ENCODE data around the gene FLVCR2.

The FLVCR2 gene

GRCh38 chr14:75558440-75558839 is 20.0 kb upstream of the FLVCR2 start:
- no peak for DNase-seq

DNA sequence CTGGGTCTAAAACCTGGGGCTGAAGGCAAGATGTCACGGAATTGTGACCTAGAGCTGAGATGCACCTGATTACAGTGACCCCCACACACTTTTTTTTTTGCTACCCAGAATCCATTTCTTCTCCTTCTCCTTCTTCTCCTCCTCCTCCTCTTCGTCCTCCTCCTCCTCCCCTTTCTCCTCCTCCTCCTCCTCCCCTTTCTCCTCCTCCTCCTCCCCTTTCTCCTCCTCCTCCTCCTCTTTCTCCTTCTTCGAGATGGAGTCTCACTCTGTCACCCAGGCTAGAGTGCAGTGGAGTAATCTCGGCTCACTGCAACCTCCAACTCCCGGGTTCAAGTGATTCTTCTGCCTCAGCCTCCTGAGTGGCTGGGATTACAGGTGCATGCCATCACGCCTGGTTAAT is 19.4 kb upstream of the FLVCR2 start:
- DNase-seq: no peak

DNA sequence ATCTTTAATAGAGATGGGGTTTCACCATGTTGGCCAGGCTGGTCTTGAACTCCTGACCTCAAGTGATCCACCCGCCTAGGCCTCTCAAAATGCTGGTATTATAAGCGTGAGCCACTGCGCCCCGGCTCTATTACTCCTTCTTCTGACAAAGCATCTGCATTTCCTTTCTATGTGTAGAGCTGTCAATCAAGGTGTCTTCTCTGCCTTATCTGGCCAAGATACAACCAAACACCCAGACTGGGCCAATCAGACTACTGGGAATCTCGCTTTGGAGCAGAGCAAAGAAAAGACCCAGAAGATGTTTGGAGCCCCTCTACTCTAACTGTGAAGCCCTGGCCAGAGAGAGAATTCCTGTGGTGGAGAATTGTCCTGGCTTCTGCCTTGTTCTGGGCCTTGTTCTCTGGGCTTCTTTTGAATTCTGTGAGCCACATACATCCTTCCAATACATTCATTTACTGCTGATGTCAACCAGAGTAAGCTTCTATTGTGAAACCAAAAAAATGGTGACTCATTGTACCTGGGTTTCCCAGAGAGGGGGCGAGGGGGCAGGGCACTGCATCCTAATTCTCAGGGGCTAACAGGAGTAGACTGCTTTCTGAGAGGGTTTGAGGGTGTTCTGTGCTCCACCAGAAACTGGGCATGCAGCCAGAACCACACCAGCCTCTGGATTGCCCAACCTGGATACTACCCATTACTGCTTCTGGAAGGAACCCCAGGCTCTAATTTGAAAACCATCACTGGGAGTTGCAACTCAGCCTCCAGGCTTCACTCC is 18.8 kb upstream of the FLVCR2 start:
- no peak for DNase-seq

DNA sequence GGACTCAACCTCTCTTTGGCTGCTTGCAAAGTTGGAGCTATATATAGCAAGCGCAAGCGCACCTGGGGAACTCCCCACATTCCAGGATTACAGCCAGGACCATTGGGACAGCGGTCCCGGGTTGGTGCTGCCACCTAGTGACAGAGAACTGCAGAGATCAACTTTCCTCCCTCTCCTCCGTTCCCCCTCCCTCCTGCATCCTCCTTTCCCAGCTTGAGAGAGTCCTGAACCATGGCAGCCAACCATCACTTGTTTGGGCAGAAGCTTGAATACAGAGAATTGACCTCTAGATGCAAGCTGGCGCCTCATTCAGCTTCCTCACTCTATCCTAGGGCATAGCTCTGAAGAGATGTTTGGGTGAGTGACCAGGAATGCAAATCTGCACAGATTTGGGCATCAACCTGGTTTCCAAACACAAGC is 17.4 kb upstream of the FLVCR2 start:
- DNase-seq: peak; percentile 15

- no peak for DNase-seq
Measured at GRCh38 chr14:75562089-75562488, 16.3 kb upstream of the FLVCR2 start.

DNA sequence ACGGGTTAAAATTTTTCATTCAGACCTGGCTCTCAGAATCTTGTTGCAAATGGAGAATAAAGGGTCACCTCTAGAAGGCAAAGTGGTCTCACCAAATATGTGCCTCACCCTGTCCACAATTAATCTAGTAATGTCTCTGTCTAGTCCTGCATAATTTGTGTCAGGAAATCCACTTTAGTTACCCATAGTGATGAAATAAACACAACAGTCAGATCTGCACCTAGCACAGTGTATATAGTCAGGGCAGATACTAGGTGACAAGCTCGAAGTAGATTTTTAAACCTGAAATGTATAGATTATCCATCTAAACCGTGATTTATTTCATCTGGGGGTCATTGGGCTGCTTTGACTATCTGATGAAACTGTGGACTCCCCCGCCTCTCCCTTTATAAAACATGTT is 15.9 kb upstream of the FLVCR2 start:
- DNase-seq: no peak

DNA sequence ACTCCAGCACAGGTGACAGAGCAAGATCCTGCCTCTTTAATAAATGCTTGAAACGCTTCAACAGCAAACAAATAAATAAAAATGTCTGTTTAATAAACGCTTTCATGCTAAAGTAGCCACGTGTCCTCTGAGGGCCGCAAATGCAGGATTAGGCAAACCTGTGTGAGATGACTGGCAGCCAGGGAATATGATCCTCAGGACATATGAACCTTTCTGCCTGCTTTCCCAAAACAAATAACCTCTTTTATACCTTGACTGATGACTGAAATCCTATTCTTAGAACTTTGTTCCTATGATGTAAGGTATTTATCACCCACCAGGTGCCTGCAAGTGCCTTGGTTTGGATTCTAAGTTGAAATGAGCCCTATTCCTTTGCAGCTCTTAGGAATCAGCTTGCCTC is 14.5 kb upstream of the FLVCR2 start:
- no peak for DNase-seq

DNA sequence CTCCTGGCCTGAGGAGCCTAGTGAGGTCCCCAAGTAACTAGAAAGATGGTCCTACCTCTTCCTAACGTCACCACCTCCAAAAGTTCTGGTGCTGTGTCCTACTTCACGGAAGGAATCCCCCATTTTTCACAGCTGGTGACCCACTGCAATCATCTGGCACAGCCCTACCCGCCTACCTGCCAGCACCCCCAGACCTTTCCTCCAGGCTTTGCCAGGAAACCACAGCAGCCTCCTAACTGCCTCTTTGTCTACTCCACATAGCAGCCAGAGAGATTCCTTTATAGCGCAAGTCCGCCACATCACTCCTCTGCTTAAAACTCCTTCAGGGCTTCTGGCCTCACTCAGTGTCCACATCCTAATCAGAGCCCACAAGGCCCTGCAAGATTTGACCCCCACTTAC is 13.4 kb upstream of the FLVCR2 start:
- DNase-seq: no peak

GRCh38 chr14:75566321-75566720 is 12.1 kb upstream of the FLVCR2 start:
- DNase-seq: no peak

DNA sequence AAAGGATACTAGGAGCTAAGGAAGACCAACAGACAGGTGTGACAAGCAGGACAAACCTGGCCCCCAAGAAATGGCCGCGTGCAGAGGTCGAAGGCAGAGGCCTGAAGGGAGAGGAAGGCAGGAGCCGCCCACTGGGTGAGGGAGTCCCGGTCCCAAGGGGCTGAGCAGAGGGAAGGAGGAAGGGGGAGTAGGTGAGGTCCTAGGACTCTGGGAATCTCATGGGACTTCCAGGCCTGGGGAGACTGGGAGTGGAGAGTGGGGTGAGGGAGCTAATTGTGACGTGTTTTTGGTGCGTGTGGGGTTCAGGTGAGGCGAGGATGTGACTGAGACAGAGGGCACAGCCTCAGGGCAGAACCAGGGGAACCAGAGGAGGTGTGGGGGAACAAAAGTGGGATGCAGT is 11.7 kb upstream of the FLVCR2 start:
- no peak for DNase-seq

DNA sequence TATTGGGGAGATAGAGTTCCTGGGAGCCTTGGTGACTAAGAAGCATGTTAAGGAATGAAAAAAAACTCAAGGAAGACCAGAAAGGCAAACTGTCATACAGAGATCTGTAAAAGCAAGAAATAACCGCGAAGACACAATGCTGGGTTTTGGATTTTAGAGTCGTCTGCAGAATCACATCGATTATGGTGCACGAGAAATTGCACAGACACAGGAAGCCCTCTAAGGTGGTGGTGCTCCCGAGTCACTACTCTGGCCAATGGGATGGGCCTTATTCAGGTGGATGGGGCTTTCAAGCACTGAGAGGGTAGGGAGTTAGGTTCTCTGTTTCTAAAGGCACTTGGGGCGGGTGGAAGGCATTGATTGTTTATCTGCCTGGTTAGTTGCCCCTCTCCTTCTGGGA is 10.3 kb upstream of the FLVCR2 start:
- no peak for DNase-seq

DNA sequence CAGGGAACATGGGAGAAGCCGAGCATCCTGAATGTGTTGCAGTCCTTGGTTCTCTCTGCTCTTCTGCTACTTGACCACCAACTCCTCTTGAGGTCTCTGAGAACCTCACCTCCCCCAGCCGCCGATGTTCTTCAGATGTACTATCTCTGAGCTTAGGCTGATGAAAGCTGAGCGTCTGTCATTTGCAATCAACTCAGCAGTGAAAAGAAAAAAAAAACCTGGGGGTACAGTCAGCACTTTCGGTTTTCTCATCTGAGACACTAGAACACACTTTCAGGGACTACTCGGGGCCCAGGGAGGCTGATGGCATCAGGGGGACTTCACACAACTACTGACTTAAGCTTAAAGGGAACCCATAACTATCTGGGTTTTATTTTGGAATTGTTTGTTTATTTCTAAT is 9.6 kb upstream of the FLVCR2 start:
- DNase-seq: no peak

GRCh38 chr14:75570797-75571196 is 7.6 kb upstream of the FLVCR2 start:
- DNase-seq: no peak

DNA sequence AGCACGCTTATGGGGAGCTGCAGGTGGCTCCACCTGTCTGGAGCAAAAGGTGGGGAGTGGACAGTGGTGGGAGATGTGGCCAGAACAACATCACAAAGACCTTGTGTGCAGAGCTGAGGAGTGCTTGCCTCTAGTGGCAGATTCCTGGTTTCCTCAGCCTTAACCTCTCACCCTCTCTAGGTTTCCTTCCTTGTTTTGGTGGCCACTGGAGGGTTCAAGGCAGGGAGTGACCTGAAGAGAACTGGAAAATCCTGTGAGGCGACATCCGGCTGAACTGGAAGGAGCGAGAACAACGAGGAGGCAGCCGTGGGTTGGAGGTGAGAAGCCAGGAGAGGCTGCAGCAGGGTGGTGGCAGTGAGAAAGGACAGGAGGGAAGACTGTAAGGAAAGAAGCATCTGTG is 6.3 kb upstream of the FLVCR2 start:
- DNase-seq: no peak

- DNase-seq: no peak
Measured at GRCh38 chr14:75577090-75577489, 1.3 kb upstream of the FLVCR2 start.

- peak; percentile 31 for DNase-seq
Measured at GRCh38 chr14:75577729-75578101, 705 bp upstream of the FLVCR2 start.

DNA sequence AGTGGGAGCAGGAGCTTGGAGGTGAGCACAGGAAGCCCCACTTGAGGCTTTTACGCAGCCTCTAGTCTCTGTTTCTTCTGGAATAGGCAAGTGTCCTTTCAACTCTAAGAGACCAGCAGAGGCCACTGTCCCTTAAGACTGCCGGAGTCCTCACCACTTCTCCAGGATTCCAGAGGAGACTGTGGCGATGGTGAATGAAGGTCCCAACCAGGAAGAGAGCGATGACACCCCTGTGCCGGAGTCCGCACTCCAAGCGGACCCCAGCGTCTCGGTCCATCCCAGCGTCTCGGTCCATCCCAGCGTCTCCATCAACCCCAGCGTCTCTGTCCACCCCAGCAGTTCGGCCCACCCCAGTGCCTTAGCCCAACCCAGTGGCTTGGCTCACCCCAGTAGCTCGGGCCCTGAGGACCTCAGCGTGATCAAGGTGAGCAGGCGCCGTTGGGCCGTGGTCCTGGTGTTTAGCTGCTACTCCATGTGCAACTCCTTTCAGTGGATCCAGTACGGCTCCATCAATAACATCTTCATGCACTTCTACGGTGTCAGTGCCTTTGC is 442 bp downstream of the FLVCR2 start:
- DNase-seq: no peak

DNA sequence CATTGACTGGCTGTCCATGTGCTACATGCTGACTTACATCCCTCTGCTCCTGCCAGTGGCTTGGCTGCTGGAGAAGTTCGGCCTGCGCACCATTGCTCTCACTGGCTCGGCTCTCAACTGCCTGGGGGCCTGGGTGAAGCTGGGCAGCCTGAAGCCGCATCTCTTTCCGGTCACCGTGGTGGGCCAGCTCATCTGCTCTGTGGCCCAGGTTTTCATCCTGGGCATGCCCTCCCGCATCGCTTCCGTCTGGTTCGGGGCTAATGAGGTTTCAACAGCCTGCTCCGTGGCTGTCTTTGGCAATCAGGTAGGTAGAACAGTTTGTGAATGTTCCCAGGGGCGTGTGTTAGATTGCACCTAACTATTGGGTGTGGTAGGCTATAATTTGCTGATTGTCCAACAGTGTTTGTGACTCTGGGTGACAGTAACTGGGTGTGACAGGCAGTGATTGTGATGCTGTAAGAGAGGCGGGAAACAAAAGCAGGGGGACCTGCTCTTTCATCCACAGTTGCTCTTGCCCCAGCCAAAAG is 981 bp downstream of the FLVCR2 start:
- no peak for DNase-seq

- no peak for DNase-seq
Measured at GRCh38 chr14:75579882-75580281, 1.5 kb downstream of the FLVCR2 start.

DNA sequence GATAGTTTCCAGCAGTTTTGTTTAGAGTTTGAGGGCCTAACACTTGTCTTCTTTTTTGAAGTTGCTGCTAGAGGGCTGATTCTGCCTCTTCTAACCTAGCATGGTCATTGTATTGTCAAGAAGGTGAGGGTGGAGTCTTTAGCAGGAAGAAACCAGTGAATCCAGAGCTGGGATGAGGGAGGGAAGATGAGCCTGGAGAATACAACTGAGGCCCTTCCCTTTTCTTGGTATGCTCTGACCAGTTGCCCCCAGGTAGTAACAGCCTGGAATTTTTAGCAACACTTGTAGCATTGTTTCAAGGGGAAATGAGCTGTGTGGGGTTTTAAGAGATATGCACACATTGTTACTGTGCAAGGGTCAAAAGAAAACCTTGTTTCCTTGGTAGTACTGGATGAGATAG is 9.0 kb downstream of the FLVCR2 start:
- DNase-seq: no peak

DNA sequence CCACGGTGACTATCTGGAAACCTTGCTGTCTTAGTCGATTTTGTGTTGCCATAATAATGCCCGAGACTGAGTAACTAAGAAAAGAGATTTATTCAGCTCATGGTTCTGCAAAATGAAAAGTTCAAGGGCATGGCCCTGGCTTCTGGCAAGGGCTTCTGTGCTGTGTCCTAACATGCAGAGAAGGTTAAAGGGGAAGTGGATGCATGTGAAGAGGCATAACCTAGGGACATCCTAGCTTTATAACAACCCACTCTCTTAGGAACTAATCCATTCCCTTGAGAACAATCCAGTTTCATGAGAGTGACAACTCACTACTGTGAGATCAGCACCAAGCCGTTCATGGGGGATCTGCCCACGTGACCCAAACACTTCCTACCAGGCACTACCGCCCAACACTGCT is 11.5 kb downstream of the FLVCR2 start:
- no peak for DNase-seq

DNA sequence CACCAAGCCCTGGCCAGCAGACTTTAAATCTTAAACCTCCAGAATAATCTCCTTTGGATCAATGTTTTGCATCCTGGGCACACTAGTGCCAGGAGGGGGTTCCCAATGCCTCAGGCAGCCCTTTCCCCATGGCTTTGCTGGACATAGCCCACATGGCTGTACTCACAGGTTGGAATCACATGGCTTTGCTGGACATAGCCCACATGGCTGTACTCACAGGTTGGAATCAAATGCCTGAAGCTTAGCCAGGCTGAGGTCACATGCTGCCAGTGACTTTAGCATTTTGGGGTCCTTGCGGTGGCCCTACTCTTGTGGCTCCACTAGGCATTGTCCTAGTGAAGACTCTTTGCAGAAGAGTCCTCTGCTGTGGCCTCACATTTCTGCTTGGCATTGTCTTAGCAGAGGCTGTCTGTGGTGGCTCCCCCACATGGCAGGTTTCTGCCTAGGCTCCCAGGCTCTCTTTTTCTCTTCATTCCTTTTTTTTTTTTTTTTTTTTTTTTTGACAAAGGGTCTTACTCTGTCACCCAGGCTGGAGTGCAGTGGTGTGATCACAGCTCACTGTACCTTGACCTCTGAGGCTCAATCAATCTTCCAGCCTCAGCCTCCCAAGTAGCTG is 13.0 kb downstream of the FLVCR2 start:
- no peak for DNase-seq

DNA sequence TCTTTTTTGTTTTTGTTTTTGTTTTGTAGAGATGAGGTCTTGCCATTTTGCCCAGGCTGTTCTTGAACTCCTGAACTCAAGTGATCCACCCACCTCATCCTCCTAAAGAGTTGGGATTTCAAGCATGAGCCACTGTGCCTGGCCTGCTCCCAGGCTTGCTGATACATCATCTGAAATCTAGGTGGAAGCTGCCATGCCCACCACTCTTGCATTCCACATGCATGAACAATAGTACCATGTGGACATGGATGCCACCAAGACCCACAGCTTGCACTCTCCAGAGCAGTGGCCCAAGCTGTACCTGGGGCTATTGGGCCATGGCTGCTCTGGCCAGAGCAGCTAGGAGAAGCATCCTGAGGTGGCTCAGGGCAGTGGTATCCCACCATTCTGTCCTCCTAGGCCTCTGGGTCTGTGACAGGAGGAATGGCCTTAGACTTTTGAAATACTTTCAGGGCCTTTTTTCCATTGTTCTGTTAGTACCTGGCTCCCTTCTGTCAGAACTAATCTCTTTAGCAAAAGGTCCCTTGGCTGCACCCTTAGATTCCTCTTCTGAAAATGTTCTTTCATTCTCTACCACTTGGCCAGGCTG is 13.7 kb downstream of the FLVCR2 start:
- no peak for DNase-seq

DNA sequence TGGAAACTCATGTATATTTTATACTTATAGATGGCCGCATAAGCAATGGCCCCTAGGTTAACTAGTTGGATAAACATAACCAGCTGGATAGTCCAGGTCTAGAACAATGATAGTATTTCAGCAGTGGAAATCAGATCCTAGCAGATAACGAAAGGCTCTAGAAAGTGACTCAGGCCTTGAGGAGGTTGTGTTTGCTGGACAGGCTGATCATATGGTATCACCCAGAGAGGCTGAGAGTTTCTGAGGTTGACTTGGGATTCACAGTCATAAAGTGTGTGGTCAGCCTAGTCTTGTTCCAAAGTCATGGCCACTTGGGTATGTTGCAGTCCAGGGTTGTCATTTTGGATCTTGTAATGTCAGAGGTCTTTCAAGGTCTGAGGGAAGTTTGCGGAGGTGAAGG is 16.8 kb downstream of the FLVCR2 start:
- DNase-seq: no peak
